Stimulated activated CD4-positive, alpha-beta T cell treated with anti-CD3 and anti-CD28 coated beads, Interleukin-15, amount 100 ng/mL, for 1 hour (primary cell): ENCODE data around the gene RAB3D.
"Not testable (repeated sequence)": the region's sequence is repeated elsewhere in the genome, so short reads cannot be mapped to it uniquely, and the experiment has no call there.

Experiments used
- DNase-seq, 2 donors: peaks; one replicate each; pipeline ENCODE4 v3.0.0-alpha.2; 2020; ENCODE audit warnings: low read depth in 1 of 2, low spot score in 1 of 2

The RAB3D gene

GRCh38 chr19:11338569-11339253, 746 bp downstream of the RAB3D start:
- no peak for DNase-seq

DNA sequence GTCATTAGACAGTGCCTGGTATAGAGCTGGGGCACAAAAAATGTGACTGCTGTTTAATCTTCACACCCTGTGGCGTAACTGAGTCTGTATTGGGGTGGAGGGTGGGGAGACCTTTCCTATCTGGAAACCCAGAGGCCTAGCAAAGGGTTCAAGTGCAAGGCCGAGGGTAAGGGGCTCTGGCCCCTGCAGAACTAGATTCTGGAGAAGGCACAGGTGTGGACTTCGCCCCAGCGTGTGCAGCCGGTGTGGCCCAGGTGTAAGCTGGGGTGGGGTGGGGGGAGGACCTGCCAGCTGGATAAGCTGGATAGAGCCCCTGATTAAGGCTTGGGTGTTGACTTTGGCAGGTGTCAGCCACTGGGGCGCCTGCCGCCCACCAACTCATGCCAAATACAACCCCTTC, 1.3 kb downstream of the RAB3D start:
- DNase-seq = no peak

- no peak for DNase-seq
Measured at GRCh38 chr19:11337080-11337479, 2.4 kb downstream of the RAB3D start.

GRCh38 chr19:11335449-11336146, 3.9 kb downstream of the RAB3D start:
- DNase-seq = no peak

DNA sequence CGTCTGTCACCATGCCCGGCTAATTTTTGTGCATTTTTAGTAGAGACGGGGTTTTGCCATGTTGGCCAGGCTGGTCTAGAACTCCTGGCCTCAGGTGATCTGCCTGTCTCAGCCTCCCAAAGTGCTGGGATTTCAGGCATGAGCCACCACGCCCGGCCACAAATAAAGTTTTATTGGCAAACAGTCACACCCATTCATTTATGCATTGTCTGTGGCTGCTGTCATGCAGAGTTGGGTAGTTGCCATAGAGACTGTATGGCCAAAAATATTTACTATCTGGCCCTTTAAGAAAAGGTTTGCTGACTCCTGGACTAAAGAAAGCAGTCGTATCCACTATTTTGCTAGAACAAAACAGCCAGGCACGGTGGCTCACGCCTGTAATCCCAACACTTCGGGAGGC, 5.6 kb downstream of the RAB3D start:
- not testable (repeated sequence) for DNase-seq

- no peak for DNase-seq
Measured at GRCh38 chr19:11332822-11333221, 6.6 kb downstream of the RAB3D start.

DNA sequence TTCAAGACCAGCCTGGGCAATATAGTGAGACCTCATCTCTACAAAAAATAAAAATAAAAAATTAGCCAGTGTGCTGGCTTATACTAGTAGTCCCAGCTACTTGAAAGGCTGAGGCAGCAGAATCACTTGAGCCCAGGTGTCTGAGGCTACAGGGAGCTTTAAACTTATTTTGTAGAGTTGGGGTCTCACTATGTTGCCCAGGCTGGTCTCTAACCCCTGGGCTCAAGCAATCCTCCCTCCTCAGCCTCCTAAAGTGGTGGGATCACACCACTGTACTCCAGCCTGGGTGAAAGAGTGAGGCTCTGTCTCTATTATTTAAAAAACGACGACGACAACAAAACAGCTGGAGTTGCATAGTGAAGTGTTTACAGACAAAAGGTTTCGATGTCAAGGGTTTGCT, 8.0 kb downstream of the RAB3D start:
- DNase-seq = no peak

DNA sequence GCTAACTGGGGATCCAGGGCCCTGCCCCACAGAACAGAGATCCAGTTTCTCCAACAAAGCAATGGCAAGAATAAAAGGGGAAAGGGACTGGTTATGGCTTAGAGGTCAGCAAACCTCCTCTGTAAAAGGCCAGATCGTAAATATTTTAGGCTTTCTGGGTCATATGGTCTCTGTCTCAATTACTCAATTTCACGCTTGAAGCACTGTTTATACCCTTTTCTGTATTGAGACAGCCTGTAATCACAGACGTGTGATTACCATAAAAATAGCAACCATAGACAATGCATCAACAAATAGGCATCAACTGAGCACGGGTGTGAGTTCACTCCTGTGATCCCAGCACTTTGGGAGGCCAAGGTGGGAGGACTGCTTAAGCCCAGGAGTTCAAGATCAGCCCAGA, 9.3 kb downstream of the RAB3D start:
- no peak for DNase-seq

DNA sequence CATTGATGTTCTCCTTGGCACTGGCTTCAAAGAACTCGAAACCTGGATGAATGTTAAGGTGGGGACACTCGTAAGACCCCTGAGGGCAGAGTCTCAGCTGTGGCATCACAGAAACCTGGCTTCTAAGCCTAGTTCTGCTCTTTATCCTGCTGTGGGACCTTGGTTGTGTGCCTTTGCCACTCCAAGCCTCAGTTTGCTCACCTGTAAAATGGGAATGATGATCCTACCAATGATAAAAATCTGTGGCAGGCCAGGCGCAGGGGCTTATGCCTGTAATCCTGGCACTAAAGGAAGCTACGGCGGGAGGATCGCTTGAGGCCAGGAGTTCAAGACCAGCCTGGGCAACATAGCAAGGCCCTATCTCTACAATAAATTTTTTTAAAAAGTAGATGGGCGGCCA, 13.9 kb downstream of the RAB3D start:
- DNase-seq = no peak

DNA sequence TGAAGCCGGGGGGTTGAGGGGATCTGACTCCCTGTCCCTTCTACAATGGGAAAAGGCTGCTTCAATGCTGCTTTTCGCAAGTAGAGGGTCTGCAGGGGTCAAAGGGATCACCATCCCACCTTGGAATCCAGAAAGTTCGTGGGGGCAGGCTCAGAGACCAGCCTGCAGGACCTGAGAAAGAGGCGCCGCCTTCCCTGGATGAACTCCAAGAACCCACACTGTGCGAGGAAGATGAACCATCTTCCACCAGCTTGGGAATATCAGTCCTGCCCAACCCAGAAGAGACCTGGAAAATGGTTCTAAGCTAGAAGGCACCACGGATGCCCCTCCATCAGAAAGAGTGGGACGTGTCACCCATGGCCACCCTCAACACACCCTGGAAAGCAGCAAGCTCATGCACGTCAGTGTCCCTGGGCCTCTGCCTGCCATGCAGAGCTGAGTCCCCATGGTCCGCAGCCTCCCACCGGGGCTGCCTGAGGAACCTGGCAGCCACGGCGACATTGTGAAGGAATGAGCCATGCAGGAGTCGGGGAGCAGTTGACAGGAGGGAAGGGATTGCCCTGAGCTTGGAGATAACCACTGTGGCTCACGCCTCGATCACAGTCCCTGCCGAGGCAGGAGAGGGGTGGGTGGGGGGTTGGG, 14.6 kb downstream of the RAB3D start:
- DNase-seq = no peak

GRCh38 chr19:11324079-11324661, 15.3 kb downstream of the RAB3D start:
- no peak for DNase-seq

DNA sequence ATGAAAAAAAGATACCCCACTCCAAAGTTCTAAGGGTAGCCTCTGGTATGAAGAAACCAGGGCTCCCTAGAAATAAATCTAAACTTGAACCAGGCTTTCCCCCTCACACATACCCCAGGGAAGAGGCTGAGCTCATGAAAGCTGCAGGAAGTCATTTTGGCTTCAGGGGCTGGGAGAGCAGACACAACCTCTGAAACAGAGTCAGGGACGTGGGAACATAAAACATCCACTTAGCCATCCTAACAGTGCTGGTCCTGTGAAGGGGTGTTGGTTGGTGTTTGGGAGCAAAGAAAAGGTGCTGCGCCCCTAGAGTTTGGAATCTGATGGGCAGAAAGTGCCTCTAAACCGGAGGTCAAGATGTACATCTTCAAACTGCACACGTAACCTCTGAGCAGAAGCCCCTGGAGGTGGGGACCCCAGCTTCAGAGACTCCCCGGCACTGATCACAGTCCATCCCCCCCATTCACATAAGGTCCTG, 15.8 kb downstream of the RAB3D start:
- no peak for DNase-seq

DNA sequence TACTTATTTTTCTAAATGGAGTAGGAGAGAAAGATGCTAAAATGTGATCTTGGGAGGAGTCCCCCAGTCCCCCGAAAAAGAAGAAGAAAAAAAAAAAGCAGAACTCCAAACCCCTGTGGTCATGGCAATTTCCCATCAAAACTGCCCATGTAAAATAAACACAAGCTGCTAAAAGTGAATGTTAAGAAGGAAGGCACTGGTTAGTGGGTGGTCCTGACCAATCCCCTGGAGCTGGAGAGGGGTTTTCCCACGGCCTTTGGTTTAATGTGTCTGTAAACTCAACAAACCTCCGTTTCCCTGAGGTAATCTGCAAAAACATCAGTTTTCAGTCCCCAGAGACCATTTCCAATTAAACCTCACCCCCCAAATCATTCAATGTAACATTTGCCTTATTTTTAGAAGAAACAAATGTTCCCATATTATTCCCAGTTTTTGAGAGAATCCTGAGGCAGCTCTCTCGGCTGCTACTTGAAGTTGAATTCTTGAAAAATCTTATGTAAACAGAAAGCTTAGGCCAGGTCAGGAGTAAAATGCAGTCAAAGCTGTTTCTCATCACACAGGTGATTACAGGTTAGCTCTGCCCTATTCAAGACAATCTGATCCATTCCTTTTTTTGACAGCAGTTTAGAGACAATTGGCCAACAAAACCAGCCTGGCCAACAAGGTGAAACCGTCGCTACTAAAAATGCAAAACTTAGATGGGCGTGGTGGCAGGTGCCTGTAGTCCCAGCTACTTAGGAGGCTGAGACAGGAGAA, 17.0 kb downstream of the RAB3D start:
- DNase-seq = no peak

- DNase-seq = no peak
Measured at GRCh38 chr19:11321191-11322126, 18.0 kb downstream of the RAB3D start.

- not testable (repeated sequence) for DNase-seq
Measured at GRCh38 chr19:11320278-11320995, 19.0 kb downstream of the RAB3D start.

DNA sequence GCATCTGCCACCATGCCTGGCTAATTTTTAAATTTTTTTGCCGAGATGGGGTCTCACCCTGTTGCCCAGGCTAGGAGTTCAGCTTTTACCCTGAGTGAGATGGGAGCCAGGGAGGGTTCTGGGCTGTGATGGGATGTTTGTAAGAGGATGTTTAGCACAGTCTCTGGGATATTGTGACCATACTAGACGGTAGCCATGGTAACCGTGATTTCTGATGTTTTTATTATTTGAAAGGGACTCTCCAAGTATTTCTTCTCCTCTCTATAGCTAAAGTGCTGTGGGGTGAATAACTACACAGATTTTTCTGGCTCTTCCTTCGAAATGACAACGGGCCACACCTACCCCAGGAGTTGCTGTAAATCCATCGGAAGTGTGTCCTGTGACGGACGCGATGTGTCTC, 33.1 kb downstream of the RAB3D start:
- DNase-seq = no peak

GRCh38 chr19:11304936-11305335, 34.5 kb downstream of the RAB3D start:
- DNase-seq = no peak

DNA sequence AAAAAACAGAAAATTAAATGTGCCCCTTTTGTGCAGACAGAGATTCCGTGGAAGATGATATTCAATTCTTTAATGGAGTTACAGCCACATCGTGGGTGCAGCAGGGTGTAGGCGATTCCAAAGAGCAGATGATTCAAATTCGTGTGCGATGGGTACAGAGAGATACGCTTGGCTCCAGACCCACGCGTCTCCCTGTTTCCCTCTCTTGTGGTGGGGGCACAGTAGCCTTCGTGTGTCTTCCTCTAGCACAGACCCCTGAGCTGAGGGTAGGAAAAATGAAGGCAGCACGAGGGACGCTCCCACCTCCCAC, 38.7 kb downstream of the RAB3D start:
- DNase-seq = no peak

DNA sequence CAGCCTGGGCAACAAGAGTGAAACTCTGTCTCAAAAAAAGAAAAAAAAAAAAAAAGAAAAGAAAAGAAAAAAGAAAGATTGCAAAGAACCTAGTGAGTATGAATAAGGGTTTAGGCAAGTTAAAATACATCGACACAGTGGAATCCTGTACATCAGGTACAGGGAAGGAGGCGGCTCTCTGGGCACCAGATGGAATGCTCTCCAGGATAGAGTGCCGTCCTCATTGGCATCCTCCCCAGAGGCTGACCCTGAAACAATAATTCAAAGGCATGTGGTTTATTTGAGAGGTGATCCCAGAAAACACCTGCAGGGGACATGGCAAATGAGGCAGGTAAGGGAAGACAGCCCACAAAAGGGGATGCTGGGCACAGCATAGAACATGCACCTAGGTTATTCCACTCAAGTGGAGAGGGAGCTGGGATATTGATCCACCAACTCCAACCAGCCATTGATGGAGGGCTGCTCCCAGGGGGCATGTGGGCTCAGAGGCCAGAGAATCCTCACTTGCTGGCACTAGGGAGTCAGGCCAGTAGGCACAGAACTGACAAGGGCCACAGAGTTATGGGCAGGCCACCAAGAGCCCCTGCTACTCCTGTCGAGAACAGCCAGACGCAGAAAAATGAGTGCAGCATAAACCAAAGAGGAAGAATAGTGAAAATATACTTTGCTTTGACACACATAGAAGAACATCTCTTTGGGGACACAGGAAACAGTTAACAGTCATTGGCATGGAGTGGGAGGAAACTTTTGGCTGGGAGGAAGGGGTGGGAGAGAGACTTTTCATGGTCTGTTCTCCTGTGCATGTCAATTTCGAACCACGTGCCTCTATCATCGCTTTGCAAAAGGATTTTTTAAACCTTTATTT, 39.3 kb downstream of the RAB3D start:
- DNase-seq = no peak
